HG03521 (cell line): ENCODE results near the gene NCOA7.
"Not testable (repeated sequence)": the region's sequence is repeated elsewhere in the genome, so short reads cannot be mapped to it uniquely, and the experiment has no call there.

Experiments used
- ATAC-seq: cut with Tn5 transposase; IDR thresholded peaks from one replicate; pipeline ENCODE4 v1.9.1; 2021; ENCODE audit warnings: mild to moderate bottlenecking, moderate library complexity; ENCODE audit not compliant: unreplicated experiment

Gene NCOA7

GRCh38 chr6:125943528-125944433 is 153.0 kb downstream of the NCOA7 start:
- no peak for ATAC-seq

GRCh38 chr6:125944434-125944816 is 153.7 kb downstream of the NCOA7 start:
- no peak for ATAC-seq

GRCh38 chr6:125944896-125945295 is 154.1 kb downstream of the NCOA7 start:
- no peak for ATAC-seq

GRCh38 chr6:125945378-125946141 is 154.8 kb downstream of the NCOA7 start:
- ATAC-seq: no peak

- no peak for ATAC-seq
Observed at GRCh38 chr6:125947615-125948014, 156.9 kb downstream of the NCOA7 start.

GRCh38 chr6:125948455-125948854 is 157.7 kb downstream of the NCOA7 start:
- ATAC-seq: no peak

- ATAC-seq: no peak
Observed at GRCh38 chr6:125949069-125949468, 158.3 kb downstream of the NCOA7 start.

GRCh38 chr6:125950293-125950692 is 159.5 kb downstream of the NCOA7 start:
- ATAC-seq: no peak

GRCh38 chr6:125950716-125951115 is 160.0 kb downstream of the NCOA7 start:
- ATAC-seq: not testable (repeated sequence)

GRCh38 chr6:125951323-125951722 is 160.6 kb downstream of the NCOA7 start:
- ATAC-seq: no peak

- ATAC-seq: no peak
Observed at GRCh38 chr6:125952764-125953501, 162.2 kb downstream of the NCOA7 start.

- ATAC-seq: no peak
Observed at GRCh38 chr6:125953502-125953875, 162.7 kb downstream of the NCOA7 start.

GRCh38 chr6:125954735-125955339 is 164.1 kb downstream of the NCOA7 start:
- no peak for ATAC-seq

- ATAC-seq: no peak
Observed at GRCh38 chr6:125955973-125956372, 165.2 kb downstream of the NCOA7 start.

- ATAC-seq: peak; percentile 94
Observed at GRCh38 chr6:125956506-125957390, 166.0 kb downstream of the NCOA7 start, which contains the start of gene HINT3. Gene HINT3, plus strand, starts transcription at chr6:125956770. Its CDS starts 208 bp downstream, at chr6:125956978.

- no peak for ATAC-seq
Observed at GRCh38 chr6:125957391-125957693, 166.6 kb downstream of the NCOA7 start.

GRCh38 chr6:125957845-125958244 is 167.1 kb downstream of the NCOA7 start:
- no peak for ATAC-seq

- no peak for ATAC-seq
Observed at GRCh38 chr6:125959041-125959440, 168.3 kb downstream of the NCOA7 start.

- ATAC-seq: no peak
Observed at GRCh38 chr6:125961117-125961516, 170.4 kb downstream of the NCOA7 start.

- no peak for ATAC-seq
Observed at GRCh38 chr6:125962900-125963497, 172.2 kb downstream of the NCOA7 start.
